ENCODE results near the gene THAP9.

THAP9 gene

DNA sequence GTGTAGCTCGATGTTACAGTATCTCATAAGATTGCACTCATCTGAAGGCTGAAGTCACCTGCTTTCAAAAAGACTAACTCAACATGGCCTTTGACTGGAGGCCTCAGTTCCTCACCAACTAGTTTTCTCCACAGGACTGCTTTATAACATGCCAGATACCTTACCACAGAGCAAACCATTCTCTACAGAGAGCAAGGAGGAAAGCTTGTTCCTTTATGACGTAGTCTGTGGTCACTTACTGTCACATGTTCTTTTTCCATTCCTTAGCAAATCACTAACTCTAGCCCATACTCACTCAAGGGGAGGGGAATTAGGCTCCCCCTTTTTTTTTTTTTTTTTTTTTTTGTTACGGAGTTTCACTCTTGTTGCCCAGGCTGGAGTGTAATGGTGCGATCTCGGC lies 3.2 kb downstream of the THAP9 start:
- Histone ChIP-seq H3K27me3 (ENCODE audit: control insufficient read depth in 3 of 3, insufficient read depth in 3 of 3, low read depth in 1 of 3, low read length in 3 of 3) (no peaks in the 10 kb centered on the region), H3K4ac (ENCODE audit: low read length) (no peak overlapping the region), H2AFZ (ENCODE audit: low read length) (no peak overlapping the region), H3K4me3 (ENCODE audit: low read length in 2 of 2) (no peak overlapping the region), H3K27ac (replicated peaks; ENCODE audit: low read length) (no peak overlapping the region), H3K79me1 (ENCODE audit: low read depth, low read length) (no peaks in the 10 kb centered on the region), H3K9ac (ENCODE audit: low read depth, low read length, poor library complexity) (no peak overlapping the region), H2BK5ac (ENCODE audit: low read length) (no peak overlapping the region), H2BK120ac (ENCODE audit: low read depth, low read length) (no peak overlapping the region), H3K4me1 (ENCODE audit: control insufficient read depth in 2 of 2, insufficient read depth in 1 of 2, low read depth in 1 of 2, low read length in 2 of 2) (no peaks in the 10 kb centered on the region), H2BK15ac (ENCODE audit: low read length) (no peak overlapping the region), H3K4me2 (ENCODE audit: insufficient read depth, low read length, poor library complexity, severe bottlenecking) (no peak overlapping the region), H2AK5ac (ENCODE audit: low read depth, low read length) (no peak overlapping the region), H3K36me3 (replicated peaks in 1 of 2; ENCODE audit: control insufficient read depth in 2 of 2, insufficient read depth in 2 of 2, low read length in 2 of 2) (peaks cover 4 to 58% of the 10 kb centered on the region in 2 donors), H4K91ac (ENCODE audit: low read depth, low read length, poor library complexity) (no peak overlapping the region), H3K18ac (ENCODE audit: low read length) (no peak overlapping the region), H2BK12ac (ENCODE audit: low read length) (no peak overlapping the region), H4K8ac (ENCODE audit: low read depth, low read length) (no peak overlapping the region), H3K9me3 (replicated peaks in 1 of 2; ENCODE audit: control insufficient read depth in 2 of 2, insufficient read depth in 1 of 2, low read depth in 1 of 2, low read length in 2 of 2) (no peaks in the 10 kb centered on the region), H3K14ac (ENCODE audit: low read length) (no peak overlapping the region), H3K23ac (ENCODE audit: low read depth, low read length, poor library complexity) (no peak overlapping the region)
- no CpG with 5 or more reads among the region's 5 CpGs for WGBS, 2 donors (ENCODE audit: extremely low coverage in 2 of 2, insufficient read length in 2 of 2, insufficient replicate concordance in 1 of 2)
- no peak for DNase-seq (ENCODE audit: low spot score)

DNA sequence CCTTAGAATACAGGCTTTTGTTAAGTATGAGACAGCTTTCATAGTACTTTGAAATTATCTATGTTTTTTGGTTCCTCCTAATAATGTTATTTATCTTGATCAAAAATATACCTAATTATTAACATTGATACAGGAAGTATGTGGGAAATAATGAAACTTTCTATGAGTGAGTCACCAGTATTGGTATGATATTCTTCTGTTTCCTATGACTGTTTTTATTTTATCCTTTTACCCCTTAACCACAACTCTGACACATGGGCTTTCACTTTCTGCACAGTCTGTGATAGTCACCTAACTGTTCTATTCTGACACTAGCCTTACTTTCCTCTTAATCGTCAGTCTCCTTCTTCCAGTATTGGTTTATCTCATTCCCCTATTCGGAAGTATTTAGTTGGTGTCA lies 4.7 kb downstream of the THAP9 start:
- Histone ChIP-seq H3K27ac (replicated peaks; ENCODE audit: low read length) (no peak overlapping the region), H2BK12ac (ENCODE audit: low read length) (no peak overlapping the region), H3K36me3 (replicated peaks in 1 of 2; ENCODE audit: control insufficient read depth in 2 of 2, insufficient read depth in 2 of 2, low read length in 2 of 2) (peaks cover 4 to 65% of the 10 kb centered on the region in 2 donors), H4K91ac (ENCODE audit: low read depth, low read length, poor library complexity) (no peak overlapping the region), H3K4me3 (ENCODE audit: low read length in 2 of 2) (no peak overlapping the region), H2AK5ac (ENCODE audit: low read depth, low read length) (no peak overlapping the region), H3K9ac (ENCODE audit: low read depth, low read length, poor library complexity) (no peak overlapping the region), H3K18ac (ENCODE audit: low read length) (no peak overlapping the region), H3K9me3 (replicated peaks in 1 of 2; ENCODE audit: control insufficient read depth in 2 of 2, insufficient read depth in 1 of 2, low read depth in 1 of 2, low read length in 2 of 2) (no peaks in the 10 kb centered on the region), H3K79me1 (ENCODE audit: low read depth, low read length) (no peaks in the 10 kb centered on the region), H2BK120ac (ENCODE audit: low read depth, low read length) (no peak overlapping the region), H4K8ac (ENCODE audit: low read depth, low read length) (no peak overlapping the region), H2AFZ (ENCODE audit: low read length) (no peak overlapping the region), H2BK15ac (ENCODE audit: low read length) (no peak overlapping the region), H2BK5ac (ENCODE audit: low read length) (no peak overlapping the region), H3K4me1 (ENCODE audit: control insufficient read depth in 2 of 2, insufficient read depth in 1 of 2, low read depth in 1 of 2, low read length in 2 of 2) (no peaks in the 10 kb centered on the region), H3K4me2 (ENCODE audit: insufficient read depth, low read length, poor library complexity, severe bottlenecking) (no peak overlapping the region), H3K27me3 (ENCODE audit: control insufficient read depth in 3 of 3, insufficient read depth in 3 of 3, low read depth in 1 of 3, low read length in 3 of 3) (no peaks in the 10 kb centered on the region), H3K23ac (ENCODE audit: low read depth, low read length, poor library complexity) (no peak overlapping the region), H3K4ac (ENCODE audit: low read length) (no peak overlapping the region), H3K14ac (ENCODE audit: low read length) (no peak overlapping the region)
- no peak for DNase-seq (ENCODE audit: low spot score)
- no CpG with 5 or more reads among the region's 2 CpGs for WGBS, 2 donors (ENCODE audit: extremely low coverage in 2 of 2, insufficient read length in 2 of 2, insufficient replicate concordance in 1 of 2)

DNA sequence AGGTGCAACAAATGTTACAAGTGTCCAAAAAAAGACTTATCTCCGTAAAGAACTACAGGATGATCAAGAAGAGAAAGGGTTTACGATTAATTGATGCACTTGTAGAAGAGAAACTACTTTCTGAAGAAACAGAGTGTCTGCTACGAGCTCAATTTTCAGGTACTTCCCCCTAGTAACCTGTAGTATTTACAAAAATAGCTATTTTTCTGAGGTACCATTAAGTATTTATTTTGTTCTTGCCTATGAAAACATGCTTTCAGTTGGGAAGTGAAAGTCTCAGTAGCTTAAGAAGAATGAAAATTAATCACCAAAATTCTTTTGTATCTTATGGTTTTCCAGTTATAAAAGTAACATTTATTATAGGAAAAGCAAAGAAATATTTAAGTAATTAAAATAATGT lies 5.9 kb downstream of the THAP9 start:
- H3K79me1 ChIP-seq (ENCODE audit: low read depth, low read length) = no peaks in the 10 kb centered on the region
- no peak overlapping the region for H3K27ac ChIP-seq (replicated peaks; ENCODE audit: low read length)

DNA sequence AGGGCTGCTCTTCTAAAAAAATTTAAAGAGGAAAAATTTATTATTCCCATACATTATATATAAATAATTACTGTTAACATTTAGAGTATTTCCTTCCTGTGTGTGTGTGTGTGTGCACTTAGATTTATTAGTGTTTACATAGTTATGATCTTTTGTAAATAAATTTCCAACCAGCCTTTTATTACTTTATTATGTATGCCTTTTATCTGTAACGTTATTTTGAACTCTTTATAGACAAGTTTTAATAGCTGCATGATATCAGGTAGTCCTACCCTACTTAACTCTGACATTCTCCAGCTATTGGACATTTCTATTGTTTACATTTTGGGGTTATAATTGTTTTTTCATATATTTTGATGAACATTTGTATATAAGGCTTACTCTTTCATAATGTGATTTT lies 8.8 kb downstream of the THAP9 start:
- no peak for DNase-seq (ENCODE audit: low spot score)
- no peak overlapping the region for H3K18ac ChIP-seq (ENCODE audit: low read length)
- H2BK5ac ChIP-seq (ENCODE audit: low read length) = no peak overlapping the region
- no peak overlapping the region for H3K4me3 ChIP-seq (ENCODE audit: low read length in 2 of 2)
- no peak overlapping the region for H3K23ac ChIP-seq (ENCODE audit: low read depth, low read length, poor library complexity)
- H3K9me3 ChIP-seq (replicated peaks in 1 of 2; ENCODE audit: control insufficient read depth in 2 of 2, insufficient read depth in 1 of 2, low read depth in 1 of 2, low read length in 2 of 2) = no peaks in the 10 kb centered on the region
- no peaks in the 10 kb centered on the region for H3K4me1 ChIP-seq (ENCODE audit: control insufficient read depth in 2 of 2, insufficient read depth in 1 of 2, low read depth in 1 of 2, low read length in 2 of 2)
- no peak overlapping the region for H3K27ac ChIP-seq (replicated peaks; ENCODE audit: low read length)
- no peak overlapping the region for H4K91ac ChIP-seq (ENCODE audit: low read depth, low read length, poor library complexity)
- peaks cover 1 to 92% of the 10 kb centered on the region in 2 donors for H3K36me3 ChIP-seq (replicated peaks in 1 of 2; ENCODE audit: control insufficient read depth in 2 of 2, insufficient read depth in 2 of 2, low read length in 2 of 2)
- no peaks in the 10 kb centered on the region for H3K27me3 ChIP-seq (ENCODE audit: control insufficient read depth in 3 of 3, insufficient read depth in 3 of 3, low read depth in 1 of 3, low read length in 3 of 3)
- H2BK12ac ChIP-seq (ENCODE audit: low read length) = no peak overlapping the region
- no CpG with 5 or more reads among the region's 1 CpG for WGBS, 2 donors (ENCODE audit: extremely low coverage in 2 of 2, insufficient read length in 2 of 2, insufficient replicate concordance in 1 of 2)
- H4K8ac ChIP-seq (ENCODE audit: low read depth, low read length) = no peak overlapping the region
- no peak overlapping the region for H3K14ac ChIP-seq (ENCODE audit: low read length)
- no peak overlapping the region for H2AFZ ChIP-seq (ENCODE audit: low read length)
- no peak overlapping the region for H2BK15ac ChIP-seq (ENCODE audit: low read length)
- H3K4ac ChIP-seq (ENCODE audit: low read length) = no peak overlapping the region
- H3K4me2 ChIP-seq (ENCODE audit: insufficient read depth, low read length, poor library complexity, severe bottlenecking) = no peak overlapping the region
- no peak overlapping the region for H2BK120ac ChIP-seq (ENCODE audit: low read depth, low read length)
- H3K79me1 ChIP-seq (ENCODE audit: low read depth, low read length) = no peaks in the 10 kb centered on the region
- no peak overlapping the region for H3K9ac ChIP-seq (ENCODE audit: low read depth, low read length, poor library complexity)
- no peak overlapping the region for H2AK5ac ChIP-seq (ENCODE audit: low read depth, low read length)

More for the DNA sequence above, 5.9 kb downstream of the THAP9 start:
- Histone ChIP-seq H3K4me3 (ENCODE audit: low read length in 2 of 2) (no peak overlapping the region), H2BK15ac (ENCODE audit: low read length) (no peak overlapping the region), H4K8ac (ENCODE audit: low read depth, low read length) (no peak overlapping the region), H3K23ac (ENCODE audit: low read depth, low read length, poor library complexity) (no peak overlapping the region), H3K9me3 (replicated peaks in 1 of 2; ENCODE audit: control insufficient read depth in 2 of 2, insufficient read depth in 1 of 2, low read depth in 1 of 2, low read length in 2 of 2) (no peaks in the 10 kb centered on the region), H3K4me1 (ENCODE audit: control insufficient read depth in 2 of 2, insufficient read depth in 1 of 2, low read depth in 1 of 2, low read length in 2 of 2) (no peaks in the 10 kb centered on the region), H2AK5ac (ENCODE audit: low read depth, low read length) (no peak overlapping the region), H3K4ac (ENCODE audit: low read length) (no peak overlapping the region), H3K4me2 (ENCODE audit: insufficient read depth, low read length, poor library complexity, severe bottlenecking) (no peak overlapping the region), H2AFZ (ENCODE audit: low read length) (no peak overlapping the region), H3K18ac (ENCODE audit: low read length) (no peak overlapping the region), H4K91ac (ENCODE audit: low read depth, low read length, poor library complexity) (no peak overlapping the region), H2BK120ac (ENCODE audit: low read depth, low read length) (no peak overlapping the region), H3K36me3 (replicated peaks in 1 of 2; ENCODE audit: control insufficient read depth in 2 of 2, insufficient read depth in 2 of 2, low read length in 2 of 2) (peaks cover 4 to 73% of the 10 kb centered on the region in 2 donors), H3K27me3 (ENCODE audit: control insufficient read depth in 3 of 3, insufficient read depth in 3 of 3, low read depth in 1 of 3, low read length in 3 of 3) (no peaks in the 10 kb centered on the region), H3K14ac (ENCODE audit: low read length) (no peak overlapping the region), H3K9ac (ENCODE audit: low read depth, low read length, poor library complexity) (no peak overlapping the region), H2BK12ac (ENCODE audit: low read length) (no peak overlapping the region), H2BK5ac (ENCODE audit: low read length) (no peak overlapping the region)
- no CpG with 5 or more reads among the region's 3 CpGs for WGBS, 2 donors (ENCODE audit: extremely low coverage in 2 of 2, insufficient read length in 2 of 2, insufficient replicate concordance in 1 of 2)
- no peak for DNase-seq (ENCODE audit: low spot score)
